Loucy (cell line): ENCODE data around the gene CERS6.

Experiments
- H2AFZ ChIP-seq: fragments of 200-600 bp; sonication (generic); 2 replicates; pipeline ENCODE4 v1.6.0; 2016; ENCODE audit warnings: antibody characterized with exemption, mild to moderate bottlenecking, low read length, moderate library complexity
- H3F3A ChIP-seq: fragments of 200-600 bp; 2 replicates; pipeline ENCODE4 v1.6.0; 2016; ENCODE audit warnings: antibody characterized with exemption, low read depth, mild to moderate bottlenecking
- H3K27me3 ChIP-seq: fragments of 200-600 bp; sonication (generic); 2 replicates; pipeline ENCODE4 v1.6.1; 2014; ENCODE audit warnings: low read length, mild to moderate bottlenecking; ENCODE audit not compliant: insufficient read depth, poor library complexity, severe bottlenecking
- H3K36me3 ChIP-seq: fragments of 200-600 bp; sonication (generic); 2 replicates; pipeline ENCODE4 v1.6.1; 2016; ENCODE audit warnings: low read length; ENCODE audit not compliant: insufficient read depth
- H3K4me1 ChIP-seq: fragments of 200-600 bp; sonication (generic); 2 replicates; pipeline ENCODE4 v1.5.1; 2014; ENCODE audit warnings: low read length, mild to moderate bottlenecking; ENCODE audit not compliant: insufficient read depth, poor library complexity, severe bottlenecking
- H3K4me2 ChIP-seq: fragments of 200-600 bp; sonication (generic); 2 replicates; pipeline ENCODE4 v1.6.0; 2014; ENCODE audit warnings: antibody characterized with exemption, low read length, low read depth, mild to moderate bottlenecking; ENCODE audit not compliant: poor library complexity, severe bottlenecking
- H3K4me3 ChIP-seq: fragments of 200-600 bp; sonication (generic); 2 replicates; pipeline ENCODE4 v1.5.1; 2014; ENCODE audit warnings: low read length, mild to moderate bottlenecking, mixed read lengths; ENCODE audit not compliant: poor library complexity, severe bottlenecking
- H3K79me2 ChIP-seq: fragments of 200-600 bp; sonication (generic); 2 replicates; pipeline ENCODE4 v1.6.1; 2014; ENCODE audit warnings: low read length; ENCODE audit not compliant: insufficient read depth
- H3K9ac ChIP-seq: fragments of 200-600 bp; sonication (generic); 2 replicates; pipeline ENCODE4 v1.6.0; 2014; ENCODE audit warnings: mild to moderate bottlenecking, low read depth, low read length, moderate library complexity; ENCODE audit not compliant: poor library complexity, severe bottlenecking
- H3K9me2 ChIP-seq: fragments of 200-600 bp; sonication (generic); replicated peaks from 2 replicates; pipeline ENCODE4 v1.6.1; 2016; ENCODE audit warnings: low read depth, low read length, mixed read lengths
- H3K9me3 ChIP-seq: fragments of 200-600 bp; sonication (generic); 2 replicates; pipeline ENCODE4 v1.6.1; 2014; ENCODE audit warnings: mild to moderate bottlenecking, antibody characterized with exemption, low read length, low read depth; ENCODE audit not compliant: insufficient read depth
- H4K20me1 ChIP-seq: fragments of 200-600 bp; sonication (generic); 2 replicates; pipeline ENCODE4 v1.6.0; 2014; ENCODE audit warnings: antibody characterized with exemption, low read length, mild to moderate bottlenecking; ENCODE audit not compliant: insufficient read depth, poor library complexity, severe bottlenecking
- EZH2phosphoT487 ChIP-seq: fragments of 200-600 bp; IDR thresholded peaks from 2 replicates; pipeline ENCODE4 v1.6.1; 2018; ENCODE audit warnings: antibody characterized with exemption, mild to moderate bottlenecking, moderate library complexity, borderline replicate concordance
- TF ChIP-seq, protein P1 (sequence below): fragments of 200-600 bp; sonication (generic); conservative IDR thresholded peaks from 2 replicates; pipeline ENCODE4 v1.5.1; 2014; ENCODE audit warnings: mild to moderate bottlenecking, antibody characterized with exemption, low read length

CERS6 gene

GRCh38 chr2:168814939-168815907 is 359.2 kb downstream of the CERS6 start:
- Histone ChIP-seq H3F3A (no peaks in the 10 kb centered on the region), H3K4me3 (no peak overlapping the region), H3K27me3 (no peaks in the 10 kb centered on the region), H3K9me2 (no peaks in the 10 kb centered on the region), H3K4me1 (no peaks in the 10 kb centered on the region), H4K20me1 (no peaks in the 10 kb centered on the region), H2AFZ (no peak overlapping the region), H3K4me2 (no peak overlapping the region), H3K9me3 (no peaks in the 10 kb centered on the region), H3K36me3 (no peaks in the 10 kb centered on the region), H3K79me2 (no peaks in the 10 kb centered on the region), H3K9ac (no peak overlapping the region)
- TF ChIP-seq, protein P1, sequence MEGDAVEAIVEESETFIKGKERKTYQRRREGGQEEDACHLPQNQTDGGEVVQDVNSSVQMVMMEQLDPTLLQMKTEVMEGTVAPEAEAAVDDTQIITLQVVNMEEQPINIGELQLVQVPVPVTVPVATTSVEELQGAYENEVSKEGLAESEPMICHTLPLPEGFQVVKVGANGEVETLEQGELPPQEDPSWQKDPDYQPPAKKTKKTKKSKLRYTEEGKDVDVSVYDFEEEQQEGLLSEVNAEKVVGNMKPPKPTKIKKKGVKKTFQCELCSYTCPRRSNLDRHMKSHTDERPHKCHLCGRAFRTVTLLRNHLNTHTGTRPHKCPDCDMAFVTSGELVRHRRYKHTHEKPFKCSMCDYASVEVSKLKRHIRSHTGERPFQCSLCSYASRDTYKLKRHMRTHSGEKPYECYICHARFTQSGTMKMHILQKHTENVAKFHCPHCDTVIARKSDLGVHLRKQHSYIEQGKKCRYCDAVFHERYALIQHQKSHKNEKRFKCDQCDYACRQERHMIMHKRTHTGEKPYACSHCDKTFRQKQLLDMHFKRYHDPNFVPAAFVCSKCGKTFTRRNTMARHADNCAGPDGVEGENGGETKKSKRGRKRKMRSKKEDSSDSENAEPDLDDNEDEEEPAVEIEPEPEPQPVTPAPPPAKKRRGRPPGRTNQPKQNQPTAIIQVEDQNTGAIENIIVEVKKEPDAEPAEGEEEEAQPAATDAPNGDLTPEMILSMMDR: no peak
- no peak for TF ChIP-seq EZH2phosphoT487

DNA sequence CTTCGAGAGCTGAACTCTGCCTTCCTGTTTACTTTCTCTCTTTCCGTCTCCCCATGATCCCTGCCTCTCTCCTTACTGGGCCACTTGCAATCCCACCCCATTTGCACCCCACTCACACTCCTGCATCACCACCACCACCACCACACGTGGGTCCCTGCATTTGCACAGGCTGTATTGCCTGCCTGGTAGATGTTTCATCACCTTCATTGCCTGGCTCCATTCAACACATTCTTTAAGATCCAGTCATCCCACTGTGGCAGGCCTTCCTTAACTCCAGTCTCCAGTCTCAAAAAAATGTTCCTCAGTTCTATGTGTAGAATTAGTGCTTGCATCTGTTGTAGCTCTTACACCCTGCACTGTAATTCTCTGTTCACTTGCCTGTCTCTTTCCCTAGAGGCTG is 360.3 kb downstream of the CERS6 start:
- H3K36me3 ChIP-seq: no peaks in the 10 kb centered on the region
- no peaks in the 10 kb centered on the region for H3K9me3 ChIP-seq
- no peaks in the 10 kb centered on the region for H3K27me3 ChIP-seq
- no peak overlapping the region for H2AFZ ChIP-seq
- H3K79me2 ChIP-seq: no peaks in the 10 kb centered on the region
- TF ChIP-seq, protein P1: no peak
- no peak for TF ChIP-seq EZH2phosphoT487
- no peaks in the 10 kb centered on the region for H3K9me2 ChIP-seq
- H3F3A ChIP-seq: no peaks in the 10 kb centered on the region
- H3K4me3 ChIP-seq: no peak overlapping the region
- H4K20me1 ChIP-seq: no peaks in the 10 kb centered on the region
- H3K4me2 ChIP-seq: no peak overlapping the region
- no peaks in the 10 kb centered on the region for H3K4me1 ChIP-seq
- H3K9ac ChIP-seq: no peak overlapping the region

DNA sequence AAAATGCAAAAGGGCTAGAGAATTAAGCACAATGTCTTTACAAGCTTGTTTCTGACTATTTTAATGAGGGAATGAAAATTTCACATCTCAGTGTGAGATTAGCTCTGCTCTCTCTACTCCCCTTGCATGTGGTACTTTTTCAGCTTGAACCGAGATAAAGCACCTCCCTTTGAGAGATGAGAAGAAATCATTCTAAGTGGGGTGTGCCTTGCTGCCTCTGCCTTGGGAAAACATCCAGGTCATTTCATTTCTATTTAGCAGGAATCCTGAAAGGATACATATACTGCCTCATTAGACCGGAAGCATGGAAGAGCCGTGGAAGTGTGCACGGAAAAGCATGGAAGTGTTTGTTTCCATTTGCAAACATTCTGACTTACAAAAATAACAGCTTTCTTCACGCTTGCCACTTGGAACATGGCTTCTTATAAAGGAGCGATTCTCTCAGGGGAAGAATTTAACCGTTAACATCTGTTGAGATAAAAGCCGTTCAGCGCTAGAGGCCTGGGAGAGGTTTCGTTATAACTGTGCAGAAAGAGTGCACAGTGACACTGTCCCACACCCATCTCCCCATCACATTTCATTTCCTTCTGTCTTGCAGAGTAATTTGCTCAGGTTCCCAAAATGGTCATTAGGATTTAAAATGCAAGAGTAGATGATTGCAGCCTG is 363.1 kb downstream of the CERS6 start:
- Histone ChIP-seq H3K4me2 (no peak overlapping the region), H3F3A (no peaks in the 10 kb centered on the region), H3K9ac (no peak overlapping the region), H3K27me3 (no peaks in the 10 kb centered on the region), H3K9me3 (no peaks in the 10 kb centered on the region), H2AFZ (no peak overlapping the region), H4K20me1 (no peaks in the 10 kb centered on the region), H3K9me2 (no peaks in the 10 kb centered on the region), H3K36me3 (no peaks in the 10 kb centered on the region), H3K4me1 (no peaks in the 10 kb centered on the region), H3K4me3 (no peak overlapping the region), H3K79me2 (no peaks in the 10 kb centered on the region)
- TF ChIP-seq, protein P1: no peak
- no peak for TF ChIP-seq EZH2phosphoT487
